ENCODE results near the gene PCSK4. TPM values are rescaled to one million over a fixed set of nuclear protein-coding genes. Genes with fewer than 3 reads are reported as not detected.
"Not testable (repeated sequence)": the region's sequence is repeated elsewhere in the genome, so short reads cannot be mapped to it uniquely, and the experiment has no call there.

The PCSK4 gene
- total RNA-seq, 1 donor from 2014 or later: 1.9 TPM

- not testable (repeated sequence) for DNase-seq (ENCODE audit: low spot score)
Observed at GRCh38 chr19:1439525-1440417, 50.4 kb downstream of the PCSK4 start.

- DNase-seq (ENCODE audit: low spot score): no peak
Observed at GRCh38 chr19:1438933-1439354, 51.2 kb downstream of the PCSK4 start.

GRCh38 chr19:1438035-1438932, 51.9 kb downstream of the PCSK4 start, which contains the start of gene RPS15:
TSS of gene RPS15 (plus strand) at chr19:1438396. CDS start at chr19:1438426, 30 bp downstream.
- DNase-seq (ENCODE audit: low spot score): peak; percentile 95

GRCh38 chr19:1437609-1438008, 52.5 kb downstream of the PCSK4 start:
- DNase-seq (ENCODE audit: low spot score): no peak

GRCh38 chr19:1435378-1435989, 54.7 kb downstream of the PCSK4 start:
- DNase-seq (ENCODE audit: low spot score): no peak

GRCh38 chr19:1434577-1435060, 55.5 kb downstream of the PCSK4 start:
- DNase-seq (ENCODE audit: low spot score): no peak

GRCh38 chr19:1434040-1434366, 56.1 kb downstream of the PCSK4 start:
- no peak for DNase-seq (ENCODE audit: low spot score)

- no peak for DNase-seq (ENCODE audit: low spot score)
Observed at GRCh38 chr19:1433119-1434039, 56.8 kb downstream of the PCSK4 start.

- no peak for DNase-seq (ENCODE audit: low spot score)
Observed at GRCh38 chr19:1432507-1432887, 57.7 kb downstream of the PCSK4 start.

- DNase-seq (ENCODE audit: low spot score): no peak
Observed at GRCh38 chr19:1431759-1432506, 58.2 kb downstream of the PCSK4 start.

Other genes with a start within 250 kb of the PCSK4 start
- gene ATP5F1D, start 248.6 kb downstream of the PCSK4 start, total RNA-seq (ENCODE audit: insufficient read depth, low replicate concordance): 24.8 TPM
- gene MIDN, start 241.8 kb downstream of the PCSK4 start, total RNA-seq (ENCODE audit: insufficient read depth, low replicate concordance): 16.6 TPM
- gene CIRBP, start 221.0 kb downstream of the PCSK4 start, total RNA-seq (ENCODE audit: insufficient read depth, low replicate concordance): 319 TPM
- 1.7 TPM for gene FAM174C, start 214.8 kb downstream of the PCSK4 start, total RNA-seq (ENCODE audit: insufficient read depth, low replicate concordance)
- not detected for gene EFNA2, start 204.5 kb downstream of the PCSK4 start, total RNA-seq (ENCODE audit: insufficient read depth, low replicate concordance)
- gene NDUFS7, start 106.4 kb downstream of the PCSK4 start, total RNA-seq (ENCODE audit: insufficient read depth, low replicate concordance): 29.1 TPM
- gene GAMT, start 88.8 kb downstream of the PCSK4 start, total RNA-seq (ENCODE audit: insufficient read depth, low replicate concordance): 13.7 TPM
- 30.8 TPM for gene DAZAP1, start 82.8 kb downstream of the PCSK4 start, total RNA-seq (ENCODE audit: insufficient read depth, low replicate concordance)
- gene RPS15, start 52.0 kb downstream of the PCSK4 start, total RNA-seq (ENCODE audit: insufficient read depth, low replicate concordance): 212 TPM
- gene APC2, start 40.2 kb downstream of the PCSK4 start, total RNA-seq (ENCODE audit: insufficient read depth, low replicate concordance): 0.72 TPM
- gene C19orf25, start 11.1 kb downstream of the PCSK4 start, total RNA-seq (ENCODE audit: insufficient read depth, low replicate concordance): 22.9 TPM
- gene REEP6, start 831 bp upstream of the PCSK4 start, total RNA-seq (ENCODE audit: insufficient read depth, low replicate concordance): 1.4 TPM
- 5.1 TPM for gene ADAMTSL5, start 22.7 kb upstream of the PCSK4 start, total RNA-seq (ENCODE audit: insufficient read depth, low replicate concordance)
- not detected for gene PLK5, start 33.7 kb upstream of the PCSK4 start, total RNA-seq (ENCODE audit: insufficient read depth, low replicate concordance)
- gene MEX3D, start 78.0 kb upstream of the PCSK4 start, total RNA-seq (ENCODE audit: insufficient read depth, low replicate concordance): 50.3 TPM
- gene MBD3, start 102.5 kb upstream of the PCSK4 start, total RNA-seq (ENCODE audit: insufficient read depth, low replicate concordance): 76.1 TPM
- gene UQCR11, start 115.1 kb upstream of the PCSK4 start, total RNA-seq (ENCODE audit: insufficient read depth, low replicate concordance): 86.2 TPM
- gene TCF3, start 162.3 kb upstream of the PCSK4 start, total RNA-seq (ENCODE audit: insufficient read depth, low replicate concordance): 18.5 TPM